A673 (cell line): ENCODE data around the gene SLC2A13. TPM values are rescaled to one million over a fixed set of nuclear protein-coding genes. Genes with fewer than 3 reads are reported as not detected.

Experiments used
- BruUV-seq: library from RNA; stranded (reverse); fragments of 400-500 nt; replicated peaks from 2 replicates; lab custom pipeline; 2021; lab: Mats Ljungman, UMichigan
- CTCF ChIA-PET: fragments of 300-600 bp; sonication (Branson Sonifier 250); formaldehyde crosslinking; loops from one replicate; lab custom pipeline; 2022; ENCODE audit warnings: antibody characterized with exemption; lab: Charles Lee
- POLR2A ChIA-PET: fragments of 300-600 bp; sonication (Branson Sonifier 250); formaldehyde crosslinking; loops from one replicate; lab custom pipeline; 2022; ENCODE audit warnings: antibody characterized with exemption; ENCODE audit not compliant: low non-redundant PET; lab: Charles Lee
- DNase-seq: peaks from one replicate; pipeline ENCODE4 v3.0.0-alpha.2; 2015; ENCODE audit warnings: low spot score
- H3K27ac ChIP-seq: fragments of 200-600 bp; sonication (generic); 2 replicates; pipeline ENCODE4 v1.5.1; 2016; ENCODE audit warnings: mixed run types, low read depth, mild to moderate bottlenecking, mixed read lengths, antibody characterized with exemption, low read length; ENCODE audit not compliant: poor library complexity, severe bottlenecking
- H3K27me3 ChIP-seq: fragments of 200-600 bp; sonication (generic); replicated peaks from 2 replicates; pipeline ENCODE4 v1.6.1; 2017; ENCODE audit warnings: mixed run types, low read depth, mild to moderate bottlenecking, mixed read lengths, antibody characterized with exemption, low read length; ENCODE audit not compliant: insufficient read depth, poor library complexity
- H3K36me3 ChIP-seq: fragments of 200-600 bp; sonication (generic); 2 replicates; pipeline ENCODE4 v1.6.1; 2016; ENCODE audit warnings: mixed run types, mild to moderate bottlenecking, mixed read lengths, antibody characterized with exemption, low read length; ENCODE audit not compliant: insufficient read depth, poor library complexity, severe bottlenecking
- H3K4me1 ChIP-seq: fragments of 200-600 bp; sonication (generic); 2 replicates; pipeline ENCODE4 v1.6.1; 2017; ENCODE audit warnings: mixed run types, mild to moderate bottlenecking, mixed read lengths, antibody characterized with exemption, low read length; ENCODE audit not compliant: insufficient read depth, poor library complexity, severe bottlenecking
- H3K4me3 ChIP-seq: fragments of 200-600 bp; sonication (generic); 2 replicates; pipeline ENCODE4 v1.5.1; 2016; ENCODE audit warnings: low read depth, mixed run types, mild to moderate bottlenecking, mixed read lengths, low read length; ENCODE audit not compliant: poor library complexity, severe bottlenecking
- H3K9me3 ChIP-seq: fragments of 200-600 bp; sonication (generic); 2 replicates; pipeline ENCODE4 v1.6.1; 2016; ENCODE audit warnings: mixed run types, low read depth, mild to moderate bottlenecking, mixed read lengths, antibody characterized with exemption, low read length; ENCODE audit not compliant: poor library complexity, severe bottlenecking
- CTCF ChIP-seq: fragments of 300-800, 200-600 bp; sonication (generic); conservative IDR thresholded peaks from 2 replicates; pipeline ENCODE4 v1.5.1; 2017; ENCODE audit warnings: low read depth, mild to moderate bottlenecking, antibody characterized with exemption, low read length, moderate library complexity, mixed read lengths
- EZH2 ChIP-seq: fragments of 200-600 bp; sonication (generic); IDR thresholded peaks from 2 replicates; pipeline ENCODE4 v1.6.1; 2017; ENCODE audit warnings: borderline replicate concordance, low read depth, mild to moderate bottlenecking, mixed read lengths, antibody characterized with exemption, low read length; ENCODE audit not compliant: poor library complexity, severe bottlenecking
- intact Hi-C: fragments of 100-400 bp; cut with micrococcal nuclease; formaldehyde crosslinking; loops from one replicate; pipeline ENCODE4 v1.10.0; 2022; ENCODE audit not compliant: unreplicated experiment
- total RNA-seq: library from RNA; stranded (reverse); gene quantifications from 2 replicates; pipeline ENCODE4 v1.2.3, GENCODE V29; 2021

Gene SLC2A13
- total RNA-seq, 1 experiment from 2014 or later: 9.1 TPM

GRCh38 chr12:39846971-39847650 lies 258.8 kb downstream of the SLC2A13 start:
- BruUV-seq: no TSS peak
- POLR2A ChIA-PET: no interaction called here
- TF ChIP-seq CTCF (no peak), EZH2 (no peak)
- H3K9me3 ChIP-seq: no peaks in the 10 kb centered on the region
- no peaks in the 10 kb centered on the region for H3K27me3 ChIP-seq
- peak; percentile 74 for DNase-seq
- peaks cover 10% of the 10 kb centered on the region for H3K4me1 ChIP-seq
- H3K36me3 ChIP-seq: no peaks in the 10 kb centered on the region
- CTCF ChIA-PET: interaction anchor here (0.6 kb wide), 1 partner anchor 941 kb away, joined by 5 read pairs; no protein-coding TSS in a partner anchor
- H3K27ac ChIP-seq: no peak overlapping the region
- intact Hi-C loops: no loop called here
- no peak overlapping the region for H3K4me3 ChIP-seq

- H3K27ac ChIP-seq: no peak overlapping the region
- no peaks in the 10 kb centered on the region for H3K36me3 ChIP-seq
- BruUV-seq: no TSS peak
- H3K27me3 ChIP-seq: no peaks in the 10 kb centered on the region
- TF ChIP-seq CTCF: no peak
- H3K4me1 ChIP-seq: peaks cover 10% of the 10 kb centered on the region
- intact Hi-C loops: no loop called here
- ChIA-PET CTCF (no interaction called here), POLR2A (no interaction called here)
- H3K4me3 ChIP-seq: no peak overlapping the region
- H3K9me3 ChIP-seq: no peaks in the 10 kb centered on the region
- no peak for DNase-seq
Observed at GRCh38 chr12:39846304-39846703, 259.6 kb downstream of the SLC2A13 start.

- DNase-seq: no peak
- Histone ChIP-seq H3K27me3 (no peaks in the 10 kb centered on the region), H3K4me3 (no peak overlapping the region), H3K36me3 (no peaks in the 10 kb centered on the region), H3K9me3 (no peaks in the 10 kb centered on the region), H3K4me1 (no peaks in the 10 kb centered on the region), H3K27ac (no peak overlapping the region)
- no peak for TF ChIP-seq EZH2
- TF ChIP-seq CTCF: no peak
- POLR2A ChIA-PET: no interaction called here
- BruUV-seq: no TSS peak
- CTCF ChIA-PET: no interaction called here
- intact Hi-C loops: no loop called here
Observed at GRCh38 chr12:39840422-39840821, 265.5 kb downstream of the SLC2A13 start.
